GM21717 (cell line): ENCODE data around the gene IRF2BP1.

ENCODE experiments used
- ATAC-seq: cut with Tn5 transposase; IDR thresholded peaks from one replicate; pipeline ENCODE4 v1.9.1; 2021; ENCODE audit warnings: mild to moderate bottlenecking, moderate library complexity; ENCODE audit not compliant: unreplicated experiment

IRF2BP1 gene

GRCh38 chr19:45885556-45886426, at the start of gene IRF2BP1:
Gene IRF2BP1, minus strand, starts transcription at chr19:45886141. Its CDS starts 367 bp downstream, at chr19:45885774.
- peak; percentile 40 for ATAC-seq

GRCh38 chr19:45935267-45935666, 49.3 kb upstream of the IRF2BP1 start:
- ATAC-seq = no peak

- no peak for ATAC-seq
These were observed 48.8 kb upstream of the IRF2BP1 start for GRCh38 chr19:45934551-45935230.

- ATAC-seq = no peak
These were observed 47.8 kb upstream of the IRF2BP1 start for GRCh38 chr19:45933759-45934158.

- no peak for ATAC-seq
These were observed 45.1 kb upstream of the IRF2BP1 start for GRCh38 chr19:45931055-45931454.

GRCh38 chr19:45929247-45929646, 43.3 kb upstream of the IRF2BP1 start:
- no peak for ATAC-seq

- ATAC-seq = no peak
These were observed 41.8 kb upstream of the IRF2BP1 start for GRCh38 chr19:45927565-45928261.

- ATAC-seq = no peak
These were observed 39.0 kb upstream of the IRF2BP1 start for GRCh38 chr19:45924891-45925447.

GRCh38 chr19:45922281-45922680, 36.3 kb upstream of the IRF2BP1 start:
- no peak for ATAC-seq

- ATAC-seq = no peak
These were observed 34.5 kb upstream of the IRF2BP1 start for GRCh38 chr19:45920458-45920857.

GRCh38 chr19:45919678-45920077, 33.7 kb upstream of the IRF2BP1 start:
- ATAC-seq = no peak

- ATAC-seq = no peak
These were observed 32.8 kb upstream of the IRF2BP1 start for GRCh38 chr19:45918721-45919120.

- no peak for ATAC-seq
These were observed 31.6 kb upstream of the IRF2BP1 start for GRCh38 chr19:45917421-45918091.

GRCh38 chr19:45913874-45914830, 28.2 kb upstream of the IRF2BP1 start, which contains the start of gene NANOS2:
Gene NANOS2, minus strand, starts transcription at chr19:45914778. Its CDS starts 85 bp downstream, at chr19:45914693.
- ATAC-seq = no peak

GRCh38 chr19:45911291-45911690, 25.4 kb upstream of the IRF2BP1 start:
- no peak for ATAC-seq

- no peak for ATAC-seq
These were observed 23.0 kb upstream of the IRF2BP1 start for GRCh38 chr19:45908956-45909355.

- ATAC-seq = no peak
These were observed 20.3 kb upstream of the IRF2BP1 start for GRCh38 chr19:45906221-45906620.

- no peak for ATAC-seq
These were observed 19.1 kb upstream of the IRF2BP1 start for GRCh38 chr19:45905011-45905410.
